Panc1 (cell line): ENCODE results near the gene ATP5F1E. TPM values are rescaled to one million over a fixed set of nuclear protein-coding genes. Genes with fewer than 3 reads are reported as not detected.

Experiments used
- ATAC-seq: fragments of 200-7000 bp; cut with Tn5 transposase; 2 replicates; pipeline ENCODE4 v1.9.1; 2020; ENCODE audit warnings: mild to moderate bottlenecking, moderate library complexity
- BruUV-seq: library from RNA; stranded (reverse); fragments of 400-500 nt; replicated peaks from 2 replicates; lab custom pipeline; 2021; lab: Mats Ljungman, UMichigan
- CTCF ChIA-PET: fragments of 300-600 bp; sonication (Branson Sonifier 250); formaldehyde crosslinking; loops from one replicate; lab custom pipeline; 2022; ENCODE audit warnings: antibody characterized with exemption; lab: Charles Lee
- POLR2A ChIA-PET: fragments of 300-600 bp; sonication (Branson Sonifier 250); formaldehyde crosslinking; loops from one replicate; lab custom pipeline; 2022; ENCODE audit warnings: antibody characterized with exemption; lab: Charles Lee
- DNase-seq: peaks from one replicate; pipeline ENCODE4 v3.0.0-alpha.2; 2010; ENCODE audit warnings: low read depth, low spot score
- H3K27ac ChIP-seq: 2 replicates; pipeline ENCODE4 v1.5.1; 2011; ENCODE audit warnings: mild to moderate bottlenecking, low read length, inconsistent platforms
- H3K27me3 ChIP-seq: fragments of 200-500 bp; sonication (Bioruptor generic); 2 replicates; pipeline ENCODE4 v1.6.0; 2014; ENCODE audit warnings: low read length, inconsistent platforms; ENCODE audit not compliant: control insufficient read depth, insufficient read depth
- H3K36me3 ChIP-seq: fragments of 200-500 bp; sonication (Bioruptor generic); 2 replicates; pipeline ENCODE4 v1.5.1; 2014; ENCODE audit warnings: inconsistent platforms, mild to moderate bottlenecking, low read length, moderate library complexity; ENCODE audit not compliant: control insufficient read depth, insufficient read depth
- H3K4me1 ChIP-seq: 2 replicates; pipeline ENCODE4 v1.5.1; 2011; ENCODE audit warnings: inconsistent platforms, mild to moderate bottlenecking, low read length, moderate library complexity; ENCODE audit not compliant: control insufficient read depth, insufficient read depth
- H3K4me3 ChIP-seq, 2 experiments: 2 replicates each; pipeline ENCODE4 v1.5.1; 2011 to 2012; ENCODE audit warnings: low read depth in 2 of 2, low read length in 2 of 2, mild to moderate bottlenecking in 2 of 2, inconsistent platforms in 1 of 2, moderate library complexity in 1 of 2
- H3K9me3 ChIP-seq: fragments of 200-500 bp; sonication (Bioruptor generic); 2 replicates; pipeline ENCODE4 v1.5.1; 2014; ENCODE audit warnings: low read depth, mild to moderate bottlenecking, inconsistent platforms, low read length, moderate library complexity; ENCODE audit not compliant: control insufficient read depth, insufficient read depth
- CTCF ChIP-seq: fragments of 450-650 bp; IDR thresholded peaks from 2 replicates; pipeline ENCODE4 v1.5.1; 2017; ENCODE audit warnings: mild to moderate bottlenecking
- POLR2AphosphoS5 ChIP-seq: IDR thresholded peaks from 2 replicates; pipeline ENCODE4 v1.6.1; 2012; ENCODE audit warnings: mild to moderate bottlenecking, low read depth, low read length, moderate library complexity
- REST ChIP-seq, 2 experiments: IDR thresholded peaks; 2 replicates each; pipeline ENCODE4 v1.6.1; 2011 to 2012; ENCODE audit warnings: low read depth in 2 of 2, control low read depth in 1 of 2, low read length in 1 of 2, mild to moderate bottlenecking in 1 of 2, moderate library complexity in 1 of 2; ENCODE audit not compliant: insufficient read depth in 1 of 2
- SIN3A ChIP-seq: IDR thresholded peaks from 2 replicates; pipeline ENCODE4 v1.6.1; 2012; ENCODE audit warnings: low read depth, mild to moderate bottlenecking, low read length, moderate library complexity, borderline replicate concordance; ENCODE audit not compliant: insufficient read depth
- TCF7L2 ChIP-seq: IDR thresholded peaks from 2 replicates; pipeline ENCODE4 v1.6.1; 2011; ENCODE audit warnings: mild to moderate bottlenecking, low read depth, low read length, inconsistent platforms
- in situ Hi-C: cut with HindIII; loops from 2 replicates; pipeline ENCODE4 v1.10.0; 2016; ENCODE audit warnings: low sequenced_read_pairs, low pct_unique_long_range_greater_than_20kb
- intact Hi-C: fragments of 100-400 bp; cut with micrococcal nuclease; formaldehyde crosslinking; loops from one replicate; pipeline ENCODE4 v1.10.0; 2022; ENCODE audit not compliant: unreplicated experiment
- total RNA-seq: library from RNA; stranded (reverse); gene quantifications from one replicate; pipeline ENCODE4 v1.2.1, GENCODE V29; 2021; ENCODE audit not compliant: unreplicated experiment

ATP5F1E gene
- total RNA-seq, 1 experiment from 2014 or later: 90.6 TPM

- H3K4me1 ChIP-seq: peaks cover 16% of the 10 kb centered on the region
- H3K27ac ChIP-seq: no peak overlapping the region
- H3K36me3 ChIP-seq: no peaks in the 10 kb centered on the region
- H3K27me3 ChIP-seq: no peaks in the 10 kb centered on the region
- TF ChIP-seq SIN3A (no peak), POLR2AphosphoS5 (no peak), TCF7L2 (no peak), CTCF (no peak)
- H3K9me3 ChIP-seq: no peaks in the 10 kb centered on the region
- no TSS peak for BruUV-seq
- POLR2A ChIA-PET: interaction anchor here (1.0 kb wide), 1 partner anchor 9 kb away, joined by 10 read pairs; no protein-coding TSS in a partner anchor
- in situ Hi-C loops: no loop called here
- H3K4me3 ChIP-seq: no peak overlapping the region
- intact Hi-C loops: no loop called here
- CTCF ChIA-PET: interaction anchor here (0.5 kb wide), 1 partner anchor 46 kb away, joined by 7 read pairs; no protein-coding TSS in a partner anchor
- no peak for ATAC-seq
- no peak for DNase-seq
Measured at GRCh38 chr20:59008715-59009336, 23.3 kb downstream of the ATP5F1E start.

- CTCF ChIA-PET: no interaction called here
- POLR2A ChIA-PET: no interaction called here
Measured at GRCh38 chr20:59007665-59008511, 24.2 kb downstream of the ATP5F1E start.

More at GRCh38 chr20:59007665-59008511, 24.2 kb downstream of the ATP5F1E start:
- TF ChIP-seq SIN3A (no peak), TCF7L2 (no peak), REST (IDR thresholded peaks at IDR 0.05; ENCODE audit: insufficient read depth in 1 of 2, low read depth in 2 of 2, low read length in 1 of 2) (no peak), CTCF (no peak), POLR2AphosphoS5 (no peak)
- Histone ChIP-seq H3K27me3 (no peaks in the 10 kb centered on the region), H3K4me1 (peaks cover 16% of the 10 kb centered on the region), H3K27ac (peak overlapping the region; percentile 79), H3K36me3 (no peaks in the 10 kb centered on the region), H3K9me3 (no peaks in the 10 kb centered on the region), H3K4me3 (peak overlapping the region; percentile 58 to 73)
- ATAC-seq: no peak
- intact Hi-C loops (no loop called here), in situ Hi-C loops (no loop called here)
- BruUV-seq: no TSS peak
- DNase-seq: no peak
